GM21717 (cell line): ENCODE measurements around the gene FRMD6.

Source experiments
- ATAC-seq: cut with Tn5 transposase; IDR thresholded peaks from one replicate; pipeline ENCODE4 v1.9.1; 2021; ENCODE audit warnings: mild to moderate bottlenecking, moderate library complexity; ENCODE audit not compliant: unreplicated experiment

Gene FRMD6

GRCh38 chr14:51663783-51664326, 12.1 kb downstream of the FRMD6 start:
- ATAC-seq = no peak

GRCh38 chr14:51666070-51666469, 14.4 kb downstream of the FRMD6 start:
- no peak for ATAC-seq

- ATAC-seq = no peak
These were observed 15.1 kb downstream of the FRMD6 start for GRCh38 chr14:51666826-51667225.

GRCh38 chr14:51668870-51669269, 17.2 kb downstream of the FRMD6 start:
- ATAC-seq = no peak

GRCh38 chr14:51674294-51675002, 22.7 kb downstream of the FRMD6 start:
- no peak for ATAC-seq

- ATAC-seq = no peak
These were observed 24.8 kb downstream of the FRMD6 start for GRCh38 chr14:51676549-51676948.

- no peak for ATAC-seq
These were observed 25.6 kb downstream of the FRMD6 start for GRCh38 chr14:51677266-51677665.

- ATAC-seq = no peak
These were observed 26.0 kb downstream of the FRMD6 start for GRCh38 chr14:51677738-51678137.

- no peak for ATAC-seq
These were observed 28.3 kb downstream of the FRMD6 start for GRCh38 chr14:51680031-51680430.

GRCh38 chr14:51681411-51681810, 29.7 kb downstream of the FRMD6 start:
- no peak for ATAC-seq

GRCh38 chr14:51682411-51682810, 30.7 kb downstream of the FRMD6 start:
- ATAC-seq = no peak

GRCh38 chr14:51684760-51685159, 33.0 kb downstream of the FRMD6 start:
- ATAC-seq = no peak

GRCh38 chr14:51691176-51691575, 39.5 kb downstream of the FRMD6 start:
- no peak for ATAC-seq

- ATAC-seq = no peak
These were observed 40.9 kb downstream of the FRMD6 start for GRCh38 chr14:51692646-51693045.

- no peak for ATAC-seq
These were observed 46.1 kb downstream of the FRMD6 start for GRCh38 chr14:51697848-51698247.

- ATAC-seq = no peak
These were observed 50.2 kb downstream of the FRMD6 start for GRCh38 chr14:51701951-51702350.

- no peak for ATAC-seq
These were observed 52.1 kb downstream of the FRMD6 start for GRCh38 chr14:51703787-51704186.

- no peak for ATAC-seq
These were observed 52.8 kb downstream of the FRMD6 start for GRCh38 chr14:51704545-51704944.

GRCh38 chr14:51707327-51707726, 55.6 kb downstream of the FRMD6 start:
- ATAC-seq = no peak

- no peak for ATAC-seq
These were observed 59.8 kb downstream of the FRMD6 start for GRCh38 chr14:51711505-51711904.

- no peak for ATAC-seq
These were observed 63.5 kb downstream of the FRMD6 start for GRCh38 chr14:51715250-51715649.

- ATAC-seq = no peak
These were observed 64.0 kb downstream of the FRMD6 start for GRCh38 chr14:51715742-51716141.

GRCh38 chr14:51716610-51717009, 64.9 kb downstream of the FRMD6 start:
- no peak for ATAC-seq
